SU-DHL-6 (cell line): ENCODE results near the gene PHYHIPL.

Experiments used
- H2AFZ ChIP-seq: fragments of 200-600 bp; sonication (generic); 2 replicates; pipeline ENCODE4 v1.6.1; 2014; ENCODE audit warnings: low read depth, mild to moderate bottlenecking, moderate library complexity, mixed read lengths, antibody characterized with exemption, low read length; ENCODE audit not compliant: severe bottlenecking
- H3F3A ChIP-seq: fragments of 200-600 bp; shearing (Covaris generic); 2 replicates; pipeline ENCODE4 v1.6.0; 2016; ENCODE audit warnings: antibody characterized with exemption, mild to moderate bottlenecking; ENCODE audit not compliant: insufficient read depth
- H3K27ac ChIP-seq: fragments of 200-600 bp; sonication (generic); 2 replicates; pipeline ENCODE4 v1.5.1; 2016; ENCODE audit warnings: low read depth, mild to moderate bottlenecking, low read length, moderate library complexity, mixed read lengths
- H3K27me3 ChIP-seq: fragments of 200-600 bp; sonication (generic), shearing (Covaris generic); 2 replicates; pipeline ENCODE4 v1.6.0; 2014; ENCODE audit warnings: mild to moderate bottlenecking, low read length
- H3K36me3 ChIP-seq: fragments of 200-600 bp; sonication (generic); 2 replicates; pipeline ENCODE4 v1.6.1; 2014; ENCODE audit warnings: mild to moderate bottlenecking, low read length, mixed read lengths
- H3K4me2 ChIP-seq: fragments of 300-600, 200-600 bp; shearing (Covaris generic), sonication (generic); 2 replicates; pipeline ENCODE4 v1.6.0; 2014; ENCODE audit warnings: low read length, low read depth, mild to moderate bottlenecking; ENCODE audit not compliant: poor library complexity, severe bottlenecking
- H3K4me3 ChIP-seq: fragments of 200-600 bp; sonication (generic); 2 replicates; pipeline ENCODE4 v1.5.1; 2014; ENCODE audit warnings: antibody characterized with exemption, low read length, mild to moderate bottlenecking, mixed read lengths; ENCODE audit not compliant: insufficient read depth, poor library complexity, severe bottlenecking
- H3K79me2 ChIP-seq: fragments of 200-600 bp; sonication (generic); 2 replicates; pipeline ENCODE4 v1.6.1; 2014; ENCODE audit warnings: mild to moderate bottlenecking, low read length, moderate library complexity; ENCODE audit not compliant: insufficient read depth
- H3K9ac ChIP-seq: fragments of 200-600 bp; sonication (generic); 2 replicates; pipeline ENCODE4 v1.7.0; 2014; ENCODE audit warnings: mild to moderate bottlenecking, low read length
- H3K9me2 ChIP-seq: fragments of 200-600 bp; sonication (generic); replicated peaks from 2 replicates; pipeline ENCODE4 v1.6.1; 2014; ENCODE audit warnings: low read length; ENCODE audit not compliant: insufficient read depth
- H3K9me3 ChIP-seq: fragments of 200-600 bp; sonication (generic); 2 replicates; pipeline ENCODE4 v1.6.1; 2014; ENCODE audit warnings: low read length, mixed read lengths; ENCODE audit not compliant: insufficient read depth
- H4K20me1 ChIP-seq: fragments of 200-600 bp; sonication (generic); 2 replicates; pipeline ENCODE4 v1.6.1; 2014; ENCODE audit warnings: low read depth, mild to moderate bottlenecking, antibody characterized with exemption, low read length, moderate library complexity, mixed read lengths
- CTCF ChIP-seq: fragments of 200-600 bp; sonication (generic); IDR thresholded peaks from one replicate; pipeline ENCODE4 v1.5.1; 2017; ENCODE audit warnings: antibody characterized with exemption, mild to moderate bottlenecking, low read length, moderate library complexity; ENCODE audit not compliant: insufficient read depth, poor library complexity, severe bottlenecking
- EZH2phosphoT487 ChIP-seq: fragments of 200-600 bp; sonication (generic), shearing (Covaris generic); conservative IDR thresholded peaks from 2 replicates; pipeline ENCODE4 v1.6.1; 2018; ENCODE audit warnings: mild to moderate bottlenecking, antibody characterized with exemption, low read length, moderate library complexity, mixed read lengths

The PHYHIPL gene

GRCh38 chr10:59243611-59244195 is 67.3 kb downstream of the PHYHIPL start:
- no peaks in the 10 kb centered on the region for H3K9me2 ChIP-seq

GRCh38 chr10:59244871-59245270 is 68.4 kb downstream of the PHYHIPL start:
- H3K79me2 ChIP-seq = no peaks in the 10 kb centered on the region
- no peaks in the 10 kb centered on the region for H3K9me3 ChIP-seq
- H3K9ac ChIP-seq = no peak overlapping the region
- no peak overlapping the region for H3K4me2 ChIP-seq
- no peaks in the 10 kb centered on the region for H3K9me2 ChIP-seq
- no peaks in the 10 kb centered on the region for H4K20me1 ChIP-seq
- H3K36me3 ChIP-seq = no peaks in the 10 kb centered on the region
- H2AFZ ChIP-seq = no peak overlapping the region
- no peak overlapping the region for H3K4me3 ChIP-seq
- H3F3A ChIP-seq = no peaks in the 10 kb centered on the region
- TF ChIP-seq EZH2phosphoT487 (no peak), CTCF (no peak)
- H3K27me3 ChIP-seq = no peaks in the 10 kb centered on the region
- no peak overlapping the region for H3K27ac ChIP-seq

More at GRCh38 chr10:59243611-59244195, 67.3 kb downstream of the PHYHIPL start:
- Histone ChIP-seq H3K27me3 (no peaks in the 10 kb centered on the region), H3F3A (no peaks in the 10 kb centered on the region), H3K36me3 (no peaks in the 10 kb centered on the region), H3K9ac (no peak overlapping the region), H2AFZ (no peak overlapping the region), H3K4me2 (no peak overlapping the region), H3K27ac (no peak overlapping the region), H3K79me2 (no peaks in the 10 kb centered on the region), H4K20me1 (no peaks in the 10 kb centered on the region), H3K4me3 (no peak overlapping the region), H3K9me3 (no peaks in the 10 kb centered on the region)
- TF ChIP-seq CTCF (no peak), EZH2phosphoT487 (no peak)

- Histone ChIP-seq H3K9me2 (no peaks in the 10 kb centered on the region), H3K4me2 (no peak overlapping the region), H3K4me3 (no peak overlapping the region), H3K9me3 (no peaks in the 10 kb centered on the region), H4K20me1 (no peaks in the 10 kb centered on the region), H3K9ac (no peak overlapping the region), H3K36me3 (no peaks in the 10 kb centered on the region), H3K27ac (no peak overlapping the region), H3K27me3 (no peaks in the 10 kb centered on the region), H3K79me2 (no peaks in the 10 kb centered on the region), H2AFZ (no peak overlapping the region), H3F3A (no peaks in the 10 kb centered on the region)
- no peak for TF ChIP-seq CTCF
- TF ChIP-seq EZH2phosphoT487 = no peak
Observed at GRCh38 chr10:59245686-59246085, 69.2 kb downstream of the PHYHIPL start.
